Activated naive CD8-positive, alpha-beta T cell treated with anti-CD3 and anti-CD28 coated beads, Interleukin-2, amount 10 ng/mL, durations not matched to agents 7 days and 5 days (primary cell): ENCODE measurements around the gene ZNF43. TPM values are rescaled to one million over a fixed set of nuclear protein-coding genes. Genes with fewer than 3 reads are reported as not detected.
"Not testable (repeated sequence)": the region's sequence is repeated elsewhere in the genome, so short reads cannot be mapped to it uniquely, and the experiment has no call there.

ENCODE experiments used
- ATAC-seq: fragments of 150-1000 bp; cut with Tn5 transposase; one replicate; pipeline ENCODE4 v1.10.0; 2021; ENCODE audit warnings: low read depth, moderate library complexity
- POLR2A ChIA-PET: fragments of 350-600 bp; sonication (Branson Sonifier 250); formaldehyde crosslinking; loops from one replicate; lab custom pipeline; 2021; ENCODE audit warnings: antibody characterized with exemption; lab: Charles Lee
- DNase-seq: peaks from one replicate; pipeline ENCODE4 v3.0.0; 2021
- H3K27ac Mint-ChIP-seq: one replicate; pipeline ENCODE4 v1.8.0; 2022; ENCODE audit warnings: mild to moderate bottlenecking, mixed read lengths
- H3K27me3 Mint-ChIP-seq: one replicate; pipeline ENCODE4 v1.8.0; 2022; ENCODE audit warnings: mild to moderate bottlenecking, moderate library complexity, mixed read lengths
- H3K36me3 Mint-ChIP-seq: one replicate; pipeline ENCODE4 v1.8.0; 2021; ENCODE audit warnings: mild to moderate bottlenecking, mixed read lengths
- H3K4me1 Mint-ChIP-seq: one replicate; pipeline ENCODE4 v1.8.0; 2021; ENCODE audit warnings: mixed read lengths
- H3K4me3 Mint-ChIP-seq: one replicate; pipeline ENCODE4 v1.8.0; 2022; ENCODE audit warnings: mild to moderate bottlenecking, moderate library complexity, mixed read lengths
- H3K9me3 Mint-ChIP-seq: one replicate; pipeline ENCODE4 v1.8.0; 2021; ENCODE audit warnings: mixed read lengths
- total RNA-seq, 2 experiments: library from RNA; stranded (reverse); gene quantifications; one replicate each; pipeline ENCODE4 v1.2.3, GENCODE V29; 2021

The ZNF43 gene
- total RNA-seq, 2 experiments from 2014 or later: 36.5 to 39.8 TPM

- H3K27ac Mint-ChIP-seq: peak within 1 kb of the TSS; percentile 96
- POLR2A ChIA-PET: interaction anchor here (0.6 to 2.1 kb wide), 19 partner anchors 11 to 1628 kb away, joined by 3 to 29 read pairs (median 4); partner anchors contain the start of genes ZNF257, ZNF429, ZNF43 and ZNF493
- peak within 1 kb of the TSS; percentile 98 for H3K4me3 Mint-ChIP-seq
- H3K36me3 Mint-ChIP-seq: peaks cover 38% of the 10 kb centered on the region
- peaks cover 15% of the 10 kb centered on the region for H3K4me1 Mint-ChIP-seq
- DNase-seq (peak; percentile 81), ATAC-seq (peak; percentile 97)
- no peaks in the 10 kb centered on the region for H3K27me3 Mint-ChIP-seq
- H3K9me3 Mint-ChIP-seq: peaks cover 23% of the 10 kb centered on the region
Measured at GRCh38 chr19:21767065-21767800, 68.7 kb downstream of the ZNF43 start, which contains the start of gene ZNF100. Gene ZNF100 (minus strand): TSS chr19:21767579. CDS start chr19:21767429, 150 bp downstream.

DNA sequence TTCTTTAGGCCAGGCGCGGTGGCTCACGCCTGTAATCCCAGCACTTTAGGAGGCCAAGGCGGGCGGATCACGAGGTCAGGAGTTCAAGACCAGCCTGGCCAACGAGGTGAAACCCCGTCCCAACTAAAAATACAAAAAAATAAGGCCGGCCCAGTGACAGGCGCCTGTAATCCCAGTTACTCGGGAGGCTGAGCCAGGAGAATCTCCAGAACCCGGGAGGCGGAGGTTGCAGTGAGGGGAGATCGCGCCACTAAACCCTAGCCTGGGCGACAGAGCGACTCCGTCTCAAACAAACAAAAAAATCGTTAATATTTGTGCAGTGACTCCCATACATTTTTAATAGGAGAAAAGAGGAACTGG lies 69.3 kb downstream of the ZNF43 start:
- POLR2A ChIA-PET: interaction anchor here (1.0 to 2.1 kb wide), 12 partner anchors 12 to 1507 kb away, joined by 3 to 29 read pairs (median 6); partner anchors contain the start of genes ZNF257, ZNF429, ZNF43 and ZNF708
- peak; percentile 3 for ATAC-seq
- H3K4me3 Mint-ChIP-seq: peak overlapping the region; percentile 98
- peak overlapping the region; percentile 96 for H3K27ac Mint-ChIP-seq
- peaks cover 16% of the 10 kb centered on the region for H3K4me1 Mint-ChIP-seq
- peaks cover 43% of the 10 kb centered on the region for H3K36me3 Mint-ChIP-seq
- peak; percentile 34 for DNase-seq
- peaks cover 26% of the 10 kb centered on the region for H3K9me3 Mint-ChIP-seq
- H3K27me3 Mint-ChIP-seq: not testable (repeated sequence)

- H3K4me1 Mint-ChIP-seq: peaks cover 17% of the 10 kb centered on the region
- no peak overlapping the region for H3K27ac Mint-ChIP-seq
- no peaks in the 10 kb centered on the region for H3K27me3 Mint-ChIP-seq
- peaks cover 59% of the 10 kb centered on the region for H3K36me3 Mint-ChIP-seq
- peaks cover 28% of the 10 kb centered on the region for H3K9me3 Mint-ChIP-seq
- POLR2A ChIA-PET: no interaction called here
- ATAC-seq: no peak
- DNase-seq: no peak
- no peak overlapping the region for H3K4me3 Mint-ChIP-seq
Measured at GRCh38 chr19:21765151-21765550, 70.8 kb downstream of the ZNF43 start.

- H3K27ac Mint-ChIP-seq, H3K27me3 Mint-ChIP-seq, POLR2A ChIA-PET, ATAC-seq, DNase-seq, H3K4me3 Mint-ChIP-seq: not testable (repeated sequence)
- peaks cover 35% of the 10 kb centered on the region for H3K9me3 Mint-ChIP-seq
- peaks cover 90% of the 10 kb centered on the region for H3K36me3 Mint-ChIP-seq
- H3K4me1 Mint-ChIP-seq: peaks cover 16% of the 10 kb centered on the region
Measured at GRCh38 chr19:21761547-21761946, 74.4 kb downstream of the ZNF43 start.

DNA sequence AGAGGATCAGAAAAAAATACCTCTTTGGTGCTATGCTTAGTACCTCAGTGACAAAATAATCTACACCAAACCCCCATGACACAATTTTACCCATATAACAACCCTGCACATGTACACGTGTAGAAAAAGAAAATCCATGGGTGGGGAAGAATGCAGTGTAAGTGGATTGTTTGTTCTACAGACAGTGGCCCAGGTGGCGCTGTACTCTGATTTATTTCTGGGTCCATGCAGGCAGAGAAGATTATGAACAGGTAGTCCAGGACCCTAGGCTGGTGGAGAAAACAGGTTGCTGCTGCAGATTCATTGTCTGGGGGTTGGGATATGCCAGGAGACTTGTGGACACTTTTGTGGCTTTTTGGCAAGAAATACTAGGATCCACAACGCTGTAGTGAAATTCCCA lies 77.7 kb downstream of the ZNF43 start:
- Mint-ChIP-seq H3K4me1 (peaks cover 2% of the 10 kb centered on the region), H3K36me3 (peaks cover 95% of the 10 kb centered on the region), H3K9me3 (peaks cover 39% of the 10 kb centered on the region), H3K4me3 (no peak overlapping the region), H3K27me3 (no peaks in the 10 kb centered on the region), H3K27ac (no peak overlapping the region)
- POLR2A ChIA-PET: no interaction called here
- DNase-seq (no peak), ATAC-seq (no peak)

DNA sequence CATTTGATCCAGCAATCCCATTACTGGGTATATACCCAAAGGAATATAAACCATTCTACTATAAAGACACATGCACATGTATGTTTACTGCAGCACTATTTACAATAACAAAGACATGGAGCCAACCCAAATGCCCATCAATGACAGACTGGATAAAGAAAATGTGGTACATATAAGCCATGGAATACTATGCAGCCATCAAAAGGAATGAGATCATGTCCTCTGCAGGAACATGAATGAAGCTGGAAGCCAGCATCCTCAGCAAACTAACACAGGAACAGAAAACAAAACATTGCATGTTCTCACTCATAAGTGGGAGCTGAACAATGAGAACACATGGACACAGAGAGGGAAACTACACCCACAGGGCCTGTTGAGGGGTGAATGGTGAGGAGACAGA lies 80.4 kb downstream of the ZNF43 start:
- H3K27ac Mint-ChIP-seq, H3K4me1 Mint-ChIP-seq, DNase-seq, H3K27me3 Mint-ChIP-seq, ATAC-seq, H3K4me3 Mint-ChIP-seq, POLR2A ChIA-PET: not testable (repeated sequence)
- Mint-ChIP-seq H3K36me3 (peaks cover 93% of the 10 kb centered on the region), H3K9me3 (peaks cover 36% of the 10 kb centered on the region)

Other genes starting within 250 kb of the ZNF43 start
- 10 to 100 TPM; 17.7 to 21.9 TPM for gene ZNF100, start 68.6 kb downstream of the ZNF43 start, total RNA-seq
- 1 to 10 TPM; 2.6 to 3.2 TPM for gene ZNF208, start 174.8 kb upstream of the ZNF43 start, total RNA-seq
- gene ZNF257, start 216.3 kb upstream of the ZNF43 start, total RNA-seq: 10 to 100 TPM; 12.0 to 14.2 TPM